GM12865 (cell line): ENCODE measurements around the gene PALLD.

Source experiments
- DNase-seq: peaks from one replicate; pipeline ENCODE4 v3.0.0; 2010; ENCODE audit warnings: low read depth
- H3K4me3 ChIP-seq: 2 replicates; pipeline ENCODE4 v1.5.1; 2011; ENCODE audit warnings: mild to moderate bottlenecking, low read depth, low read length, control low read depth
- CTCF ChIP-seq: IDR thresholded peaks from 2 replicates; pipeline ENCODE4 v1.5.1; 2011; ENCODE audit warnings: low read length, control low read depth, low read depth, inconsistent platforms; ENCODE audit not compliant: insufficient read depth; ENCODE audit errors: missing control alignments

Gene PALLD

GRCh38 chr4:168860827-168861226 lies 364.0 kb downstream of the PALLD start:
- no peak overlapping the region for H3K4me3 ChIP-seq
- no peak for DNase-seq
- no peak for TF ChIP-seq CTCF

GRCh38 chr4:168863719-168864647 lies 367.1 kb downstream of the PALLD start:
- no peak overlapping the region for H3K4me3 ChIP-seq
- DNase-seq: no peak
- TF ChIP-seq CTCF: no peak

GRCh38 chr4:168864821-168865541 lies 368.1 kb downstream of the PALLD start:
- DNase-seq: no peak
- H3K4me3 ChIP-seq: no peak overlapping the region
- TF ChIP-seq CTCF: no peak

- no peak for TF ChIP-seq CTCF
- DNase-seq: no peak
Observed at GRCh38 chr4:168865854-168866253, 369.0 kb downstream of the PALLD start.

GRCh38 chr4:168866635-168867034 lies 369.8 kb downstream of the PALLD start:
- no peak for DNase-seq
- no peak for TF ChIP-seq CTCF

More at GRCh38 chr4:168865854-168866253, 369.0 kb downstream of the PALLD start:
- H3K4me3 ChIP-seq: no peak overlapping the region

GRCh38 chr4:168867128-168867527 lies 370.3 kb downstream of the PALLD start:
- no peak overlapping the region for H3K4me3 ChIP-seq
- TF ChIP-seq CTCF: no peak
- DNase-seq: no peak

More at GRCh38 chr4:168866635-168867034, 369.8 kb downstream of the PALLD start:
- H3K4me3 ChIP-seq: no peak overlapping the region
